GM19452 (cell line): ENCODE measurements around the gene TNC.
A peak's percentile ranks its signal among the peaks of the same experiment; 100 is the strongest.

Source experiments
- ATAC-seq: cut with Tn5 transposase; IDR thresholded peaks from one replicate; pipeline ENCODE4 v1.9.1; 2021; ENCODE audit not compliant: unreplicated experiment

Gene TNC

DNA sequence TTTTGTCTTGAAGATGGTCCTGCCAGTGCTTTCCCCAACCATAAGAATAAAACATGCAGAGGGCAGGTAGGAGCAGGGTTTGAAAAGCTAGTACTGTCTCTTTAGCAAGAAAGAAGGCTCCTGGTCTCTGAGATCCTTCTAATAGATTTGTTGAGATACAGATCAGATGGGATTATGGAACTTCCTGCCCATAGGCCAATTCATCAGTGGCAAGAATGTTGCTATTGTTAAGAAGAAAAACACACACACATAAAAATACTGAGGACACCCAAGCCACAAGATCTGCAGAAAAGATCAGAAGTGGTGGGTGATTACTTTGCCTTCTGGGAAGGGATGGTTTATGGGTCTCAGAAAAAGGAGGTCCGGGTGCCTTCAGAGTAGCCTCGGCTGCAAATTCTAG, 59.8 kb downstream of the TNC start:
- no peak for ATAC-seq

DNA sequence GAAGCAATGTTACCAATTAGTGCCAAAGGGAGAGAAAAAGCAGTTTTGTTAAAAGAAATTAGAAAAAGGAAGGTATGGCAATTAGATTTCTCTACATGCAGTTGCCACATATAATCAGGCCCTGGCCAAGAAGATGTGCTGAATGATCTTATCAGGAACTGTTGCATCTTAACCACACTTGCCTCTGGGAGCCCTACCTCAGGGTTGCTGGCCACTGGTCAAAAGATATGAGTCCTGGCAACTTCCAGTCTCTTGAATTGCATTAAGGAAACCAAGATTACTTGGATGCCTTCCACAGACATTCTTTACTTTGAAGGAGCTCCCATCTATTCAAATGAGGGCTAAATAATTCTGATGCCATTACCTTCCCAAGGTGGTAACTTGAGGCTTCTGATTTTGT, 60.4 kb downstream of the TNC start:
- no peak for ATAC-seq

DNA sequence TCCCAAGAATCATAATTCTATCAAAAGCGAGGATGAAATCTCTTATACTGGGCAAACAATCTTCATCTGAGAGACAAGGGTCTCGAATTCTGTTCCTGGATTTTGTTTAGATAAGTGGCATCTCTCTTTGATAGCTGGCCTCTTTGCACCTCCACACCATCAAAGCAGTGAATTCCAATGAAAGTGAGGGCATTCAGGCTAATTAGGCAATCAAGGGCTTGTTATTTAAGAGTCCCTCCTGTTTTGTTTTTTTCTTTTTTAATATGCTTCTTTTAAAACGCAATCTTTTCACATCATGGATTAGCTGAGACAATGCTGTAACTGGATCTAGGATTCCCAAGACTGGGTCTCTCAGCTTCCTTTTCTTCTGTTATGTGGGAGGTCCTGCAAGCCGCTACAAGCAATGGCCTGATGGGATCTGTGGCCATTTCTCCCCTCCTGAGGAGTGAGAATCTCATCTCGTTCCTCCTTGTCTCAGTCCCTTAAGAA, 67.9 kb downstream of the TNC start:
- no peak for ATAC-seq

GRCh38 chr9:115046824-115047223, 71.1 kb downstream of the TNC start:
- no peak for ATAC-seq

- no peak for ATAC-seq
Measured at GRCh38 chr9:115046199-115046598, 71.8 kb downstream of the TNC start.

- no peak for ATAC-seq
Measured at GRCh38 chr9:115043632-115044031, 74.3 kb downstream of the TNC start.

GRCh38 chr9:115042781-115043509, 75.0 kb downstream of the TNC start:
- peak; percentile 59 for ATAC-seq

DNA sequence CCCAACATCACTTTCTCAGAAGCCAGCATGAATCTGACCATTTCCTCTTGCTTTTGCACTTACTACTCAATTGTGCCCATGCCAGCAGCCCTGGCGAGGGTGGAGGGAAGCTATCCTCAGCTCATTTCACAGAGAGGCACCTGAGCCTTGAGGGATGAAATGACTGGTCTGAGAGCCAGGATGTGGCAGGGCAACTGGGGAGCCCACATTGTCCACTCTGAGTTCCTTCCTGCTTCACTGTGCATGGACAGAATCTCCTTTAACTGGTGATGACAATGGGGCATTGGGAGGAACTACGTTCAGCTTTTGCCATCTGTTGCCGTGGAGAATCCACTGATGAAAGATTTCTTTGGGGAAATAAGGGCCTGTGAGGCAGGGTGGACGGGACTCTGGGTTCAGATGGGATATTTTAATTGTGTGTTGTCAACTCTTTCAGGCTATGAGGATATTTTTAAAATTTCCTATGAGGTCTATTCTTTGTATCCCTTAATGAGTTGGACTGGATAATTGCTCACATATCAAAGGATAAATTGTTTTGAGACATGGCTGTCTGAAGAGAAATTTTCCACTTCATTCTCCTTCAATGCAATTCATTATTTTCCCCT, 78.3 kb downstream of the TNC start:
- ATAC-seq: no peak

DNA sequence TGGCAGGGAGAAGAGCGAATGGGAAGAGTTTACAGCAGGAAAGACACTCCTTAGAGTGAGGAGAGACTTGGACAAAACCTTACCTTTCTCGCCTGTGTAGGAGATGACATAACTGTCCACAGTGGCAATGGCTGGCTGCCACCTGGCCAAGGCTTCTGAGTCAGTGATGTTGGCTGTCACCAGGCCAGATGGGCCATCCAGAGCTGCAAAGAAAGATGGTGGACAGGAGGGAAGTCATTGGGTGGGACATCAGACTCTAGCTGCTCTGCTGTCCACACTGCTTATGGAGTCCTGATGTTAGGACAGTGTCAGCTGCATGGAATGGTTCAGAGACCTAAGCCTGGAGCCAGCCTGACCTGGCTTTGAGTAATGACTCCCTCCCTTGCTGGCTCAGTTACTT, 79.8 kb downstream of the TNC start:
- ATAC-seq: no peak

DNA sequence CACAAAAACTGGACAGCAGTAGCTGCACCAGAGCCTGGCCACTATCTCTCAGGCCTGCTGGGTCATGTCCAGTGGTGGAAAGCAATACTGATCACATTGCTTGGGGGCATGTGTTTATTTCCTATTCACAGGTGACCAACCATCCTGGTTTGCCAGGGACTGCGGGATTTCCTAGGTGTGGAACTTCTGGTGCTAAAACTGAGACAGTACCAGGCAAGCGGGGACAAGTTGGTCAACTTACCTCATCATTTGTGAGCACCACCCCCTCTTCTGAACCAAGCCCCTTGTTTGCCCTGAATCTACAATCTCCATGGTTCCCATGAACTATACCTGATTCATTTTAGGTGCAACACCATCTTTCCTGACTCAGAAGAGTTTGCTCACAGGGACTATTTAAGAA, 81.3 kb downstream of the TNC start:
- no peak for ATAC-seq

DNA sequence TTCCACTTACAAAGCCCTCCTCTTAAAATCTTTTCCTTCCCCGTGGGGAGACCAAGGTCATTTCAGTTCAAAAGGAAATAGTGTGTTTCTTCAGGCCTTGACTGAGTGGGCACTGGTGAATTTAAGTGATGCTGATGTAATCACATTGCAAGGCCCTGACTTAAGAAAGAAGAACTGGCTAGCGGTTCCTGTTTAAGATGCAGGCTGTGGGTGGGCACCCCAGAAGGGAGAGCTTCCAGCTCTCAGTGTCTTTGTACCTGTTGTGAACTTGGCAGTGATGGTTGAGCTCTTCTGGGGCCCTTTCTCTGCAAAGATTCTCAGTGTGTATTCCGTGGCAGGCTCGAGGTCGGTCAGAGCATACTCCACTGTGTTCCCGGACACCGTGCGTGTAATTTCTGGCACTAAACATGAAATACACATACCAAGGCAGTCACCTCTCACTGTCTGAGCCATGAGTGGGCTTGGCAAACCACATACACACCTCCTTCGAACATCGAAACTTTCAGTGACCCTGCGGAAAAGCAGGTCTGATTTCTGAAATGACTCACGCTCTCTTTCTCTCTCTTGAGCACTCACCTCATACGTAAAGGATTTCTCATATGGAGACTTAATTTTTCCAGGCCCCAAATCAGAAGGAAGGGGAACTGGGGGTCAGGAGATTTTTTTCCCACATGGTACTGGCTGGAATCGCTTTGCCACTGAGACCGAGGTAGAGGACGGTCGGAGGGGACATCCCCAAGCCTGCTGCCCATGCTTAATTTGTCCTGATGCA, 81.9 kb downstream of the TNC start:
- peak; percentile 84 for ATAC-seq

GRCh38 chr9:115034801-115035200, 83.2 kb downstream of the TNC start:
- ATAC-seq: no peak

GRCh38 chr9:115033800-115034199, 84.2 kb downstream of the TNC start:
- ATAC-seq: no peak

- ATAC-seq: no peak
Measured at GRCh38 chr9:115032296-115032695, 85.7 kb downstream of the TNC start.

DNA sequence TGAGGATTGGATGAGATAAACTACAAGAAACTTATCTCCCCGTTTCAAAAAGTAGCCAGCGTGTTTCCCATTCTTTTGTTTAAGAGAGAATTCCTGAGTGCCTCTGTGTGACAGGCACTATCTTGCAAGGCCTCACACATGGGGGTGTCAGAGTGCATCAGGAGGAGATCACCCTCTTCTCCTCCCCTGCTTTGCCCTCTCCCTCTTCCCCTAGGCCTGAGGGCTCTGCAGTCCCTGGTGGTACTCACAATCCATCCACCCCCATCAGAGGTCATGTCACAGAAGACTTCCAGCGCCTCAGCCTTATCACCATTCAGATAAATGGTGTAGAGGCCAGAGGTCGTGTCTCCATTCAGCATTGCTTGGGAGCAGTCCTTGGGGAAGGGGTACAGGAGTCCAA, 88.0 kb downstream of the TNC start:
- no peak for ATAC-seq

- ATAC-seq: no peak
Measured at GRCh38 chr9:115025721-115026120, 92.2 kb downstream of the TNC start.

DNA sequence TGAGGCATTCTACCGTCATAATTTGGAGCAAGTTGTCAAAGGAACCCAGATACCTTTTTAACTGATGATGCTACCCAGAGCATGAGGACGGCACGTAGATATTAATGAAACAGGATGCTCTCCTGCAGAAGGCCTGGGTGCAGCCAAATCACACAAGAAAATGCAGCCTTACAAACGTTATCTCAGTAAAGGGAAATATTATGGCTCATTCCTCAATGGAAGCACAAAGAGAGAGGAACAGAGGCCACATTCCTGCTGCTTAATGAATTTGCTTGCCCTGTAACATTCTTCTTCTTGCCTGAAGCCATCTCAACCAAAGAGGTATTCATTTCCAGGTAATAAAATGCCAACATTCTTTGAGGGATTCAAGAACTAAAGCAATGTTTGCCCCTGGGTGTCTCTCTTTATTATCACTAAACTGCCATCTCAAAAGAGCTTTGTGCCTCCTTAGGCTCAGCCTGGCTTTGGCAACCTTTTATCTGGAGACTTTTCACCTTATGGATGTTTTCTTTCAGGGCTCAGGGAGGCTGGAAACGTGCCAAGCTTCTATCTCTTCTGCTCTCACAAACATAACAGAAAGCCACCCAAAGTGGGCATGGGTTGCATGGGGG, 92.9 kb downstream of the TNC start:
- ATAC-seq: no peak

DNA sequence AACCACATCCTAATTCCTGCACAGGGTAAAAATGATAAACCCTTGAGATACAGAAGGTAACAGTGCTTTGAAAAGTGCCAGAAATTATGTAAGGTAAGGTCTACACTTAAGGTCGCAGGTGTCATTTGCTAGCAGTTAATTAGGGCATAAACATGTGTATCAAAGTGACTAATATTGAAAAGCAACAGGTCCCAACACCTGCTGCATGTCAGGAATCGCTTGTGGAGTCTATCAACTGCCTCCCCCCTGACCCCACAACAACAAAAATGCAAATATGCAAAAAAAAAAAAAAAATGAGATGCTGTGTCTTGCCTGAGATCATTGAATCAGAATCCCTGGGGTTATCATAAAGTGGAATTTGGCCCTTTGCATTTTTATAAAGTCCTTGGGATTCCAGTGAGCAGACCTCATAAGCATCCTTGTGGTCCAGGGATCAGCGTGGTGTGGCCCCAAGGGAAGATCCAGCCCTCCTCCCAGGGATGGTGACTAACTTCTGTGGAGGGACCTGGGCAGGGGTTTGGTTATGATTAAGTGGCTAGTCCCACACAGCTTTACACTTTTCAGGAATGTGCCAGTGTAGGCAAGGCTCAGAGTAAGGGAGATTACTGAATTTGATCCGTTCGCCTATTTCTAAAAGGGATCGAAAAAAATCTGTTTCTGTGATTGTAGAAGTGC, 95.1 kb downstream of the TNC start:
- no peak for ATAC-seq

DNA sequence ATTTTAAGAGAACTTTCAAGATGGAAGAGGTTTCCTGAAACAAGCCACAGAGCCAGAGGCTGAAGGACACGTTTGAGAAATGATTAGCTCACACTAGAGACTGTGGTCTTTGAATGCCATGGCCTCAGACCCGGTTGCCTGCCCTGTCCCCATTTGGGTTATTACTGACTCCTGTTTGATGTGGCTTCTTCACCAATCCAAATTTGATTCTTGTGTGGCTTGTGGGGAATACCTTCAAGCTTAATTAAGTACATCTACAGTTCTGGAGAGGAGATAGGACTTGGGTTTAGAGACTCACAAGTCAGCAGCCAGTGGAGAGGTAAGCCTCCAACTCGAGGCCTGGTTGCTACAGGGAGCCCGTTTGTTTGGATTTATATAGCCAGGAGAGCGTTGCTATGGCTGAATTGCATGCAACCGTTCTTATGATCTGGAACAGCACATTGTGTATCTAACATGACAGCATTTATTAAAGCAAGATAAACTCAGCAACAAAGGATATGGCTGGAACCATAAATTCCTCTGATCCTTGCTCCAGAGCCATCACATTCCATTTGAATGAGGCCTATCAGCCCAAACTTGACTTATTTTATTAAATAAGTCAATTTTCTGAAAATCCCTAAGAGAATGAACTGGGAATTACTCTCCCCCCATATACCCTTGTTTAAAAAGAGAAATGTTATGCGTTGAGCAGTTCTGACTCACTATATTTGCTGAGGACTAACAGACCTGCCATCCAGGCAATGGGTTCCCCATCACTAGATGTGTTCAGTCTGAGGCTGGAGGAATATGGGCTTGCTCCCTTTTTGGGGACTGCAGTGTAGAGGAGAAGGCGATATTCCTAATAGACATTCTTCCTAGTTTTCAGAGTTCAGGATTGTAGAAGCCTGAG, 99.2 kb downstream of the TNC start:
- no peak for ATAC-seq

GRCh38 chr9:115016344-115016743, 101.6 kb downstream of the TNC start:
- no peak for ATAC-seq
